CD4-positive, alpha-beta T cell (primary cell): Measurements from ENCODE around the gene TRIM33. TPM values are rescaled to one million over a fixed set of nuclear protein-coding genes. Genes with fewer than 3 reads are reported as not detected.

ENCODE experiments used
- ATAC-seq: fragments of 200-7000 bp; cut with Tn5 transposase; one replicate; pipeline ENCODE4 v1.10.0; 2022; ENCODE audit warnings: mild to moderate bottlenecking; ENCODE audit not compliant: poor library complexity
- CTCF ChIA-PET: fragments of 350-600 bp; sonication (Branson Sonifier 250); formaldehyde crosslinking; loops from one replicate; lab custom pipeline; 2021; ENCODE audit warnings: antibody characterized with exemption, inconsistent platforms; lab: Charles Lee
- POLR2A ChIA-PET: fragments of 350-600 bp; sonication (Branson Sonifier 250); formaldehyde crosslinking; loops from one replicate; lab custom pipeline; 2021; ENCODE audit warnings: antibody characterized with exemption, inconsistent platforms; lab: Charles Lee
- DNase-seq, 14 experiments: peaks; one replicate each; pipeline ENCODE4 v3.0.0-alpha.2; 2013 to 2020; ENCODE audit warnings: mixed read lengths in 2 of 14
- H3K27ac ChIP-seq, 2 donors: one replicate each; pipeline versions ENCODE4 v1.5.1 to v1.7.0; 2013; ENCODE audit warnings: low read length in 2 of 2, low read depth in 1 of 2, mild to moderate bottlenecking in 1 of 2
- H3K27me3 ChIP-seq, 2 experiments: 1 replicate in 1 of 2; 2 replicates in 1 of 2; pipeline versions ENCODE4 v1.6.1 to v1.7.0; 2013; ENCODE audit warnings: low read length in 2 of 2, control low read depth in 1 of 2, mild to moderate bottlenecking in 1 of 2, moderate library complexity in 1 of 2; ENCODE audit not compliant: insufficient read depth in 2 of 2, control insufficient read depth in 1 of 2
- H3K36me3 ChIP-seq: one replicate; pipeline ENCODE4 v1.6.1; 2013; ENCODE audit warnings: low read length, control low read depth; ENCODE audit not compliant: insufficient read depth
- H3K4me1 ChIP-seq: one replicate; pipeline ENCODE4 v1.6.1; 2013; ENCODE audit warnings: low read length, control low read depth; ENCODE audit not compliant: insufficient read depth
- H3K4me3 ChIP-seq: one replicate; pipeline ENCODE4 v1.5.1; 2013; ENCODE audit warnings: mild to moderate bottlenecking, low read length, moderate library complexity
- H3K9me3 ChIP-seq, 2 experiments: 1 replicate in 1 of 2; 2 replicates in 1 of 2; pipeline versions ENCODE4 v1.6.1 to v1.7.0; 2013; ENCODE audit warnings: low read length in 2 of 2, mild to moderate bottlenecking in 2 of 2, control low read depth in 1 of 2, moderate library complexity in 1 of 2; ENCODE audit not compliant: control insufficient read depth in 1 of 2, insufficient read depth in 1 of 2
- H3K27ac Mint-ChIP-seq: one replicate; pipeline ENCODE4 v1.8.0; 2020; ENCODE audit warnings: mixed read lengths
- H3K27me3 Mint-ChIP-seq: one replicate; pipeline ENCODE4 v1.8.0; 2021; ENCODE audit warnings: mixed read lengths
- H3K36me3 Mint-ChIP-seq: one replicate; pipeline ENCODE4 v1.8.0; 2021; ENCODE audit warnings: low read depth, mixed read lengths
- H3K4me1 Mint-ChIP-seq: one replicate; pipeline ENCODE4 v1.8.0; 2021; ENCODE audit warnings: low read depth, mixed read lengths
- H3K4me3 Mint-ChIP-seq: one replicate; pipeline ENCODE4 v1.8.0; 2020; ENCODE audit warnings: mild to moderate bottlenecking, mixed read lengths
- H3K9me3 Mint-ChIP-seq: one replicate; pipeline ENCODE4 v1.8.0; 2020; ENCODE audit warnings: mixed read lengths
- intact Hi-C, 2 experiments: fragments of 100-400 bp; cut with DNase I in 1 of 2; cut with micrococcal nuclease in 1 of 2; formaldehyde crosslinking; loops; one replicate each; pipeline versions ENCODE4 v1.15.1 to v1.9.0; 2023 to 2025; cut with DNase I, micrococcal nuclease
- total RNA-seq, 174 experiments: library from RNA in 2 of 174; stranded (reverse) in 2 of 174; gene quantifications; one replicate each; pipeline ENCODE4 v1.2.3 and lab custom pipeline; 2021 to 2026
- TF ChIP-seq, protein P1 (sequence below): fragments of 200-600 bp; IDR thresholded peaks from one replicate; pipeline ENCODE4 v1.8.0; 2022; ENCODE audit warnings: antibody characterized with exemption, mild to moderate bottlenecking

Gene TRIM33
- total RNA-seq, 2 experiments from 2014 or later = 42.6 to 45.0 TPM

DNA sequence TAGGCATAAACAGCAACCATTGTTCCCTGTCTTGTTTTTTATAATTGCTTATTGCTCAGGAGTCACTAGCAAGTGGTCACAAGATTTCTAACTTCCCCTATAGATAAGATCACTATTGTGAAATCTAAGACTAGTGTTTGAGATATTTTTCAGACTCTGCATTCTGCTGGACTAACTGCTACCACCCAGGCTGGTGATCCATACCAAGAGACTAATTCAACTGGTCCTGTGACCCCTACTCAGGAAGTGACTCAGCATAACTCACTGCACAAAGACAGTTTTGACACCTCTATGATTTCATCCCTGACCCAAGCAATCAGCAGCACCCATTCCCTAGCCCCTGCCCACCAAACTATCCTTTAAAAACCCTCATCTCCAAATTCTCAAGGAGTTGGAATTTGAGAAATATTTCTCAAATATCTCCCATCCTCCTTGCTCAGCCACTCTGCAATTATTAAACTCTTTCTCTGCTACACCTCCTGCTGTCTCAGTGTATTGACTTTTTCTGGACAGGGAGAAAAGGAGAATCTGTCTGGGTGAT is 52.7 kb downstream of the TRIM33 start:
- Mint-ChIP-seq H3K27ac (no peak overlapping the region), H3K27me3 (no peaks in the 10 kb centered on the region), H3K9me3 (no peaks in the 10 kb centered on the region), H3K4me3 (no peak overlapping the region), H3K36me3 (peaks cover 82% of the 10 kb centered on the region), H3K4me1 (peaks cover 31% of the 10 kb centered on the region)
- TF ChIP-seq, protein P1, sequence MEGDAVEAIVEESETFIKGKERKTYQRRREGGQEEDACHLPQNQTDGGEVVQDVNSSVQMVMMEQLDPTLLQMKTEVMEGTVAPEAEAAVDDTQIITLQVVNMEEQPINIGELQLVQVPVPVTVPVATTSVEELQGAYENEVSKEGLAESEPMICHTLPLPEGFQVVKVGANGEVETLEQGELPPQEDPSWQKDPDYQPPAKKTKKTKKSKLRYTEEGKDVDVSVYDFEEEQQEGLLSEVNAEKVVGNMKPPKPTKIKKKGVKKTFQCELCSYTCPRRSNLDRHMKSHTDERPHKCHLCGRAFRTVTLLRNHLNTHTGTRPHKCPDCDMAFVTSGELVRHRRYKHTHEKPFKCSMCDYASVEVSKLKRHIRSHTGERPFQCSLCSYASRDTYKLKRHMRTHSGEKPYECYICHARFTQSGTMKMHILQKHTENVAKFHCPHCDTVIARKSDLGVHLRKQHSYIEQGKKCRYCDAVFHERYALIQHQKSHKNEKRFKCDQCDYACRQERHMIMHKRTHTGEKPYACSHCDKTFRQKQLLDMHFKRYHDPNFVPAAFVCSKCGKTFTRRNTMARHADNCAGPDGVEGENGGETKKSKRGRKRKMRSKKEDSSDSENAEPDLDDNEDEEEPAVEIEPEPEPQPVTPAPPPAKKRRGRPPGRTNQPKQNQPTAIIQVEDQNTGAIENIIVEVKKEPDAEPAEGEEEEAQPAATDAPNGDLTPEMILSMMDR = no peak
- ChIA-PET POLR2A (no interaction called here), CTCF (no interaction called here)
- Histone ChIP-seq H3K36me3 (peaks cover 66% of the 10 kb centered on the region), H3K27ac (no peak overlapping the region), H3K4me3 (no peak overlapping the region), H3K4me1 (no peaks in the 10 kb centered on the region), H3K9me3 (no peaks in the 10 kb centered on the region), H3K27me3 (no peaks in the 10 kb centered on the region)
- DNase-seq = peak in 2 of 14 experiments; percentile 30 to 46
- no peak for ATAC-seq
- intact Hi-C loops = loop anchor here in 1 of 2 experiments (10.0 kb wide), 1 partner anchor 216 kb away; the partner anchor contains the start of gene DENND2C

- H3K36me3 Mint-ChIP-seq = peaks cover 83% of the 10 kb centered on the region
- intact Hi-C loops = loop anchor here in 1 of 2 experiments (10.0 kb wide), 1 partner anchor 217 kb away; the partner anchor contains the start of gene DENND2C
- no peak for DNase-seq
- peaks cover 31% of the 10 kb centered on the region for H3K4me1 Mint-ChIP-seq
- Histone ChIP-seq H3K9me3 (no peaks in the 10 kb centered on the region), H3K36me3 (peaks cover 62% of the 10 kb centered on the region), H3K4me1 (no peaks in the 10 kb centered on the region), H3K27me3 (no peaks in the 10 kb centered on the region), H3K4me3 (no peak overlapping the region), H3K27ac (no peak overlapping the region)
- H3K27me3 Mint-ChIP-seq = no peaks in the 10 kb centered on the region
- H3K9me3 Mint-ChIP-seq = no peaks in the 10 kb centered on the region
- POLR2A ChIA-PET = no interaction called here
- no peak overlapping the region for H3K4me3 Mint-ChIP-seq
- TF ChIP-seq, protein P1 = no peak
- H3K27ac Mint-ChIP-seq = no peak overlapping the region
- no peak for ATAC-seq
- CTCF ChIA-PET = no interaction called here
Measured at GRCh38 chr1:114457675-114458236, 53.2 kb downstream of the TRIM33 start.

GRCh38 chr1:114456586-114456985 is 54.4 kb downstream of the TRIM33 start:
- no peaks in the 10 kb centered on the region for H3K9me3 Mint-ChIP-seq
- peaks cover 52% of the 10 kb centered on the region for H3K36me3 ChIP-seq
- DNase-seq (no peak), ATAC-seq (no peak)
- no peak overlapping the region for H3K4me3 ChIP-seq
- no peak overlapping the region for H3K27ac ChIP-seq
- no peak overlapping the region for H3K4me3 Mint-ChIP-seq
- H3K4me1 ChIP-seq = no peaks in the 10 kb centered on the region
- TF ChIP-seq, protein P1 = no peak
- H3K27ac Mint-ChIP-seq = no peak overlapping the region
- H3K27me3 ChIP-seq = no peaks in the 10 kb centered on the region
- H3K27me3 Mint-ChIP-seq = no peaks in the 10 kb centered on the region
- H3K36me3 Mint-ChIP-seq = peaks cover 80% of the 10 kb centered on the region
- intact Hi-C loops = loop anchor here in 1 of 2 experiments (10.0 kb wide), 1 partner anchor 218 kb away; the partner anchor contains the start of gene DENND2C
- CTCF ChIA-PET = no interaction called here
- peaks cover 29% of the 10 kb centered on the region for H3K4me1 Mint-ChIP-seq
- no peaks in the 10 kb centered on the region for H3K9me3 ChIP-seq
- POLR2A ChIA-PET = no interaction called here
